Measurements from ENCODE around the gene FKBP15. TPM values are rescaled to one million over a fixed set of nuclear protein-coding genes. Genes with fewer than 3 reads are reported as not detected.
A peak's percentile ranks its signal among the peaks of the same experiment; 100 is the strongest.

Gene FKBP15
- 26.9 and 29.3 TPM in 2 replicates for total RNA-seq
- long read RNA-seq, full-length matches to known transcripts = 19 of 103 reads
- long read RNA-seq, partial matches to known transcripts = 62 of 103 reads
- long read RNA-seq, other reads (novel, unspliced or antisense) = 22 of 103 reads

GRCh38 chr9:113221003-113221799 lies at the start of gene FKBP15, which contains the start of gene SLC31A1:
FKBP15 (minus strand) TSS chr9:113221277; CDS start chr9:113221243, 34 bp downstream.
SLC31A1 (plus strand) TSS chr9:113221544; CDS start chr9:113256149, 34,605 bp downstream.
- Mint-ChIP-seq H3K4me1 (ENCODE audit: low read depth) (peaks cover 38% of the 10 kb centered on the region), H3K4me3 (ENCODE audit: low read depth) (peak within 1 kb of the TSS; percentile 89), H3K9me3 (ENCODE audit: low read depth) (no peaks in the 10 kb centered on the region), H3K27ac (peak within 1 kb of the TSS; percentile 95), H3K27me3 (no peaks in the 10 kb centered on the region), H3K36me3 (ENCODE audit: insufficient read depth) (no peaks in the 10 kb centered on the region)
- TF ChIP-seq CTCF (IDR thresholded peaks at IDR 0.05; ENCODE audit: unreplicated experiment) = no peak
- DNase-seq (ENCODE audit: low spot score, unreplicated experiment) = peak; percentile 96

GRCh38 chr9:113269871-113270270 lies 48.8 kb upstream of the FKBP15 start:
- no peak for DNase-seq (ENCODE audit: low spot score, unreplicated experiment)
- Mint-ChIP-seq H3K27ac (no peak overlapping the region), H3K4me3 (ENCODE audit: low read depth) (no peak overlapping the region), H3K36me3 (ENCODE audit: insufficient read depth) (peaks cover 15% of the 10 kb centered on the region), H3K27me3 (no peaks in the 10 kb centered on the region), H3K4me1 (ENCODE audit: low read depth) (peaks cover 5% of the 10 kb centered on the region), H3K9me3 (ENCODE audit: low read depth) (no peaks in the 10 kb centered on the region)
- no peak for TF ChIP-seq CTCF (IDR thresholded peaks at IDR 0.05; ENCODE audit: unreplicated experiment)

- no peak for TF ChIP-seq CTCF (IDR thresholded peaks at IDR 0.05; ENCODE audit: unreplicated experiment)
- H3K9me3 Mint-ChIP-seq (ENCODE audit: low read depth) = no peaks in the 10 kb centered on the region
- H3K27ac Mint-ChIP-seq = no peak overlapping the region
- no peaks in the 10 kb centered on the region for H3K27me3 Mint-ChIP-seq
- H3K36me3 Mint-ChIP-seq (ENCODE audit: insufficient read depth) = peaks cover 16% of the 10 kb centered on the region
- peaks cover 5% of the 10 kb centered on the region for H3K4me1 Mint-ChIP-seq (ENCODE audit: low read depth)
- no peak overlapping the region for H3K4me3 Mint-ChIP-seq (ENCODE audit: low read depth)
- no peak for DNase-seq (ENCODE audit: low spot score, unreplicated experiment)
These were observed 48.3 kb upstream of the FKBP15 start for GRCh38 chr9:113269355-113269754.

- Mint-ChIP-seq H3K27ac (no peak overlapping the region), H3K36me3 (ENCODE audit: insufficient read depth) (peaks cover 14% of the 10 kb centered on the region), H3K27me3 (no peaks in the 10 kb centered on the region), H3K9me3 (ENCODE audit: low read depth) (no peaks in the 10 kb centered on the region), H3K4me1 (ENCODE audit: low read depth) (no peaks in the 10 kb centered on the region), H3K4me3 (ENCODE audit: low read depth) (no peak overlapping the region)
- DNase-seq (ENCODE audit: low spot score, unreplicated experiment) = no peak
- TF ChIP-seq CTCF (IDR thresholded peaks at IDR 0.05; ENCODE audit: unreplicated experiment) = no peak
These were observed 47.0 kb upstream of the FKBP15 start for GRCh38 chr9:113267911-113268566.

- H3K27ac Mint-ChIP-seq = no peak overlapping the region
- no peak overlapping the region for H3K4me3 Mint-ChIP-seq (ENCODE audit: low read depth)
- no peaks in the 10 kb centered on the region for H3K27me3 Mint-ChIP-seq
- no peak for DNase-seq (ENCODE audit: low spot score, unreplicated experiment)
- peaks cover 14% of the 10 kb centered on the region for H3K36me3 Mint-ChIP-seq (ENCODE audit: insufficient read depth)
- H3K9me3 Mint-ChIP-seq (ENCODE audit: low read depth) = no peaks in the 10 kb centered on the region
- no peak for TF ChIP-seq CTCF (IDR thresholded peaks at IDR 0.05; ENCODE audit: unreplicated experiment)
- no peaks in the 10 kb centered on the region for H3K4me1 Mint-ChIP-seq (ENCODE audit: low read depth)
These were observed 45.1 kb upstream of the FKBP15 start for GRCh38 chr9:113266174-113266573.
